DMS153 treated with DMSO at 0.1 percent for 48 hours (cell line): ENCODE data around the gene SYCP2L.
A peak's percentile ranks its signal among the peaks of the same experiment; 100 is the strongest.
"Not testable (repeated sequence)": the region's sequence is repeated elsewhere in the genome, so short reads cannot be mapped to it uniquely, and the experiment has no call there.

Experiments used
- DNase-seq: peaks from one replicate; lab custom pipeline; 2025; ENCODE audit not compliant: unreplicated experiment; lab: John Stamatoyannopoulos, UW

The SYCP2L gene

GRCh38 chr6:10954590-10955010 lies 67.7 kb downstream of the SYCP2L start:
- DNase-seq, result peak; percentile 10

DNA sequence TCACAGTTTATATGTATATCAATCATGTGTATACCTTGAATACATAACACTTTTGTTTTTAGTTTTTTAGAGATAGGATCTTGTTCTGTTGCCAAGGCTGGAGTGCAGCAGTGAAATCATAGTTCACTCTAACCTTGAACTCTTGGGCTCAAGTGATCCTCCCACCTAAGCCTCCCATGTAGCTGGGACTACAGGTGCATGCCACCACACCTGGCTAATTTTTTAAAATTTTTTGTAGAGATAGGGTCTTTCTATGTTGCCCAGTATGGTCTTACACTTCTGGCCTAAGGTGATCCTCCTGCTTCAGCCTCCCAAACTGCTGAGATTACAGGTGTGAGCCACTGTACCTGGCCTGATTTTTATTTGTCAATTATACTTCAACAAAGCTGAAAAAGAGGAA lies 69.9 kb downstream of the SYCP2L start:
- no peak for DNase-seq

DNA sequence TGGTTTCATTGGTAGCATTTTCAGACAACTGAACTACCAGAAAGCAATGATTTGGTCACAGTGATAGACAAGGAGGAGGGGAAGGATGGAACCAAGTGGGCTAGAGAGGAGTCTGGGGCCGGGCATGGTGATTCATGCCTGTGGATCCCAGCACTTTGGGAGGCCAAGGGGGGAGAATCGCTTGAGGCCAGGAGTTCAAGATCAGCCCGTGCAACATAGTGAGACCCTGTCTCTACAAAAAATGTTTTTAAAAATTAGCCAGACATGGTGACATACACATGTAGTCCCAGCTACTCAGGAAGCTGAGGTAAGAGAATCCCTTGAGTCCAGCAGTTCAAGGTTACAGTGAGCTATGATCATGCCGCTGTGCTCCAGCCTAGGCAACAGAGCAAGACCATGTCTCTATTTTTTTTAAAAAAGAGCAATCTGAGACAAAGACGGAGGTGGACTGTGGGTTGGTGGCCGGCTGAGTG lies 70.6 kb downstream of the SYCP2L start:
- no peak for DNase-seq

GRCh38 chr6:10960171-10960570 lies 73.3 kb downstream of the SYCP2L start:
- DNase-seq, result no peak

GRCh38 chr6:10961837-10962236 lies 75.0 kb downstream of the SYCP2L start:
- no peak for DNase-seq

DNA sequence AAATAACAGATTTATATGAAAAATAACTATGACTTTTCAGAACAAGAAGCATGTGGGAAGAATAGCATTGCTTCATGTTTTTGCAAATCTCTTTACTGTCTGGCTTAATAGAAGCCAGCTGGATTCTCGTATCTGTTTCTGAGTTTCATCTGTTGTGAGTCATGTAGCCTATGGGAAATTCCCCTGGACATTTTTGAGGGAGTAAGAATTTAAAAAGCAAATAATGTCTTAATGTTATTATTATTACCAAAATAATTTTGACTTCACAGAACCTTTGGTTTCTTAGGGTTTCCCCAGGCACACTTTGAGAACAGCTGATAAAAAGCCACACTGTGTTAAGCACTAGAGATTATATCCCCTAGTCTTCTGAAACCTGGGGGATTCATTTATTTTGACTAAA lies 75.8 kb downstream of the SYCP2L start:
- DNase-seq, result no peak

- DNase-seq, result no peak
These were observed 76.3 kb downstream of the SYCP2L start for GRCh38 chr6:10963113-10963512.

DNA sequence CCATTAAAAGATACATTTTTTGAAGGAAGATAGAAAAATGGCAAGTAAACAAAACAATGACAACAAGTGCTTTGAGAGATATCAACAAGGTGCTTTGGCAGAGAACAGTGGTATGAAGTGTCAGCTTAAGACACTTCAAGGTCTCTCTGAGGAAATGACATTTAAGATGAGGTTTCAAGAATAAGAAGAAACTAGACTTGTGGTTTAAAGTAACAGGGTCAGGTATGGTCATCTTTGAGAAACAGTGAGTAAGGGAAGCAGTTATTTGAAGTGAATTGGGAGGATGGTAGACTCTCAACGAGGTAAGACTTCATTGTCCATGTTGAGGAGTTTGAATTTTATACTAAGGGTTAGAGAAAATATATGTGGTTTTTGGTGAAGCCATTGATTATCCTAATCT lies 77.8 kb downstream of the SYCP2L start:
- no peak for DNase-seq

GRCh38 chr6:10968776-10969175 lies 81.9 kb downstream of the SYCP2L start:
- no peak for DNase-seq

- no peak for DNase-seq
These were observed 83.9 kb downstream of the SYCP2L start for GRCh38 chr6:10970731-10971130.

GRCh38 chr6:10972196-10972595 lies 85.3 kb downstream of the SYCP2L start:
- no peak for DNase-seq

DNA sequence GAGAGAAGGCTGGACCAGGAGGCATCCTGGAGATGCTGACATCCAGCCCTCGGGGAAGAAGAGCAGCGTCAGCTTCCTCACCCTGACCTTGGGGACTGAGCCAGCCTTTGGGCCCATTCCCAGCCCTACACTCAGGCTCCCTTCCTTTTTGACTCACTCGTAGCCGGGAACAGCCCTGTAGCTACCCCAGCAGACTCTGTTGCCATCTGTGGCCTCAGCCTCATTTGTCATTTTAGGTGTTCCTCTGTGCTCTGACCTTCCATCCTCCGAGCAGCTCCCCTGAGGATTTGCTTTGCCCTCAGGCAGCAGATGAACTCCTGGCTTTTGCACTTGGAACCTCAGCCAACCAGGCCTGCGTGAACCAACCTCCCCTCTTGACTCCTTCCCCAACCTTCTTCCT lies 89.7 kb downstream of the SYCP2L start:
- DNase-seq, result no peak

DNA sequence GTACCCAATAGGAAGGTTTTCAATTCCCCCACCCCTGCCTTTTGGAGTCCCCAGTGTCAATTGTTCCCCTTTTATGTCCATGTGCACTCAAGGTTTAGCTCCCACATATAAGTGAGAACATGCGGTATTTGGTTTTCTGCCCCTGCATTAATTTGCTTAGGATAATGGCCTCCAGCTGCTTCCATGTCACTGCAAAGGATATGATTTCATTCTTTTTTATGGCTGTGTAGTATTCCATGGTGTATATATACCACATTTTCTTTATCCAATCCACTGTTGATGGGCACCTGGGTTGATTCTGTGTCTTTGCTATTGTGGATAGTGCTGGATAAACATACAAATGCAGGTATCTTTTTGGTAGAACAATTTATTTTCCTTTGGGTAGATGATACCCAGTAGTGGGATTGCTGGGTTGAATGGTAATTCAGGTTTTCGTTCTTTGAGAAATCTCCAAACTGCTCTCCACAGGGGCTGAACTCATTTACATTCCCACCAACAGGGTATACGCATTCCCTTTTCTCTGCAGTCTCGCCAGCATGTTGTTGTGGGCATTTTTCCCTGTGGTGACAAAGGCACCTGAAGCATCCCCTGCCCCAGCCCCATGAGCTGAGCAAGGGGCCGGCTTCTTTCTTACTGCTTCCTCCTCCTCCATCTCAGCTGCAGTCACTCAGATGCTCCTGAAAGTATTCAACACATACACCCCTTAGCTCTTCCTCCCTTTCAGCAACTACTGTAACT lies 90.5 kb downstream of the SYCP2L start:
- DNase-seq, result no peak

GRCh38 chr6:10979603-10980002 lies 92.8 kb downstream of the SYCP2L start:
- no peak for DNase-seq

GRCh38 chr6:10981409-10981808 lies 94.6 kb downstream of the SYCP2L start:
- no peak for DNase-seq

- not testable (repeated sequence) for DNase-seq
These were observed 98.1 kb downstream of the SYCP2L start for GRCh38 chr6:10984959-10985358.

DNA sequence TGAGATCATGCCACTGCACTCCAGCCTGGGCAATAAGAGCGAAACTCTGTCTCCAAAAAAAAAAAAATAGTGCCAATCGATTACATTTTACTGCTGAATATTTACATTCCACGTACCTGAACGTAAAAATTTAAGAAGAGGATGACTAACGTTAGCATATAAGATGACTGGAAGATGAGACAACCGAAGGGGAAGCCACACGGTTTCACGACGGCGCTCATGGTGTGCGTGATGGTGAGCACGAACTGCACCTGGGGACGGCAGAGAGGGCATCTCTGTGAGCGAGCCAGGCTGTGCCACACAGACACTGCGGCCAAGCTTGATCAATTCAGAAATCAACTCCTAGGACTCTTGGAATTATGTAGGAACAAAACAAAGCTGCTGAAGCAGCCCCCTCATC lies 102.7 kb downstream of the SYCP2L start:
- DNase-seq, result no peak

GRCh38 chr6:10991115-10991514 lies 104.3 kb downstream of the SYCP2L start:
- no peak for DNase-seq

GRCh38 chr6:10993896-10994295 lies 107.0 kb downstream of the SYCP2L start:
- DNase-seq, result no peak

GRCh38 chr6:10995114-10995707 lies 108.4 kb downstream of the SYCP2L start:
- no peak for DNase-seq

DNA sequence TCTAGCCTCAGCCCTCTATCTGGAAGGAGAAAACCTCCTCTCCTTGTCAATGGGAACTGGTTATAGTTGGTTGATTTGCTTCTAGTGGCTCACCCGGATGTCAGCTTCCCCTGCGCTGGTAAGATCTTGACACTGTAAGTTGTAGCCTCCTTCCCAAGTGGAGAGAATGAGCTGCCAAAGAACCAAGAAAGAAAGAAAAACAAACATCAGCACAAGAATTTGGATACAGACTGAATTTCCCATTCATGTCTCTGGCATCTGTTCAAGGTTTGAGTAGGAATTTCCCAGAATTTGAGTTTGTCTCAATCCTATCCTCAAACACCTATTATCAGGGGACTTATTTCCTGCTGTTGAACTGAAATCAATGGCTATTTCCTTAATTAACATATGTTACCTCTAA lies 113.1 kb downstream of the SYCP2L start:
- no peak for DNase-seq

DNA sequence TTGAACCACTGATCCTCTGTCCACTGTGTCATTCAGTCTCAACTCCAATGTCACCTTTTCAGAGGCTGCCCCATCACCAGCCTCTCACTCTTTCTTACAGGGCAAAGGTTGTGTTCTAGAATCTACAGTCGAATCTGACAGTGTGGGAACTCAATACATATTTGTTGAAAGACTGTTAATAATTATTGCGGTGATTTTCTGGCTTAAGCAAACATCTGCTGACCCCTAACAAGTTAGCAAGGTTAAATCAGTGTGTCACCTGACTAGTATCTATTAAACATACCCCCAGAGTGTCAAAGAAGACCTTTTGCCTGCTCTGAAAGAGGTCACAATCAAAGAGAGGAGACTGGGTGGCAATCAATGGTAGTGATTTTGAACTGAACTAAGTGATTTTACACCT lies 115.3 kb downstream of the SYCP2L start:
- DNase-seq, result no peak

GRCh38 chr6:11003297-11003696 lies 116.4 kb downstream of the SYCP2L start:
- not testable (repeated sequence) for DNase-seq
